Stimulated activated CD8-positive, alpha-beta memory T cell treated with anti-CD3 and anti-CD28 coated beads, Interleukin-7, amount 100 ng/mL, for 1 hour (primary cell): Measurements from ENCODE around the gene LRRC46.

Source experiments
- DNase-seq, 2 donors: peaks; one replicate each; pipeline ENCODE4 v3.0.0-alpha.2; 2020; ENCODE audit warnings: low read depth in 2 of 2

The LRRC46 gene

GRCh38 chr17:47830396-47831002, 971 bp upstream of the LRRC46 start:
- DNase-seq, result no peak

GRCh38 chr17:47831934-47832327, 461 bp downstream of the LRRC46 start:
- DNase-seq, result no peak

- no peak for DNase-seq
These were observed 3.3 kb downstream of the LRRC46 start for GRCh38 chr17:47834756-47835155.

- DNase-seq, result no peak
These were observed 5.1 kb downstream of the LRRC46 start for GRCh38 chr17:47836601-47837000.

GRCh38 chr17:47837401-47838039, 6.0 kb downstream of the LRRC46 start:
- DNase-seq, result no peak

- no peak for DNase-seq
These were observed 7.2 kb downstream of the LRRC46 start for GRCh38 chr17:47838636-47839035.

- DNase-seq, result no peak
These were observed 7.6 kb downstream of the LRRC46 start for GRCh38 chr17:47839071-47839470.

GRCh38 chr17:47840001-47840741, 8.7 kb downstream of the LRRC46 start:
- no peak for DNase-seq

GRCh38 chr17:47840742-47841487, 9.4 kb downstream of the LRRC46 start, which contains the start of gene SCRN2:
Gene SCRN2, minus strand, starts transcription at chr17:47841273. Its CDS starts 430 bp downstream, at chr17:47840843.
- DNase-seq, result peak; percentile 74 to 75

- no peak for DNase-seq
These were observed 10.2 kb downstream of the LRRC46 start for GRCh38 chr17:47841488-47842291.

- no peak for DNase-seq
These were observed 11.9 kb downstream of the LRRC46 start for GRCh38 chr17:47843391-47843730.

GRCh38 chr17:47844227-47844626, 12.8 kb downstream of the LRRC46 start:
- DNase-seq, result no peak

GRCh38 chr17:47844814-47845715, 13.6 kb downstream of the LRRC46 start:
- no peak for DNase-seq

- no peak for DNase-seq
These were observed 14.2 kb downstream of the LRRC46 start for GRCh38 chr17:47845716-47846075.

GRCh38 chr17:47846716-47847340, 15.4 kb downstream of the LRRC46 start:
- no peak for DNase-seq

- no peak for DNase-seq
These were observed 16.1 kb downstream of the LRRC46 start for GRCh38 chr17:47847341-47848197.

- DNase-seq, result no peak
These were observed 16.7 kb downstream of the LRRC46 start for GRCh38 chr17:47848198-47848513.

GRCh38 chr17:47850373-47850691, 18.9 kb downstream of the LRRC46 start:
- no peak for DNase-seq
